GM12878 (cell line): ENCODE data around the gene ITGA8.

Experiments used
- ATF2 ChIP-seq: IDR thresholded peaks from 2 replicates; pipeline ENCODE4 v1.6.1; 2012; ENCODE audit warnings: low read length, inconsistent platforms
- CTCF ChIP-seq, 3 experiments: IDR thresholded peaks in 2 of 3; conservative IDR thresholded peaks in 1 of 3; 2 replicates each; pipeline ENCODE4 v1.5.1; 2011; ENCODE audit warnings: low read depth in 3 of 3, low read length in 3 of 3, mild to moderate bottlenecking in 3 of 3, control low read depth in 2 of 3, moderate library complexity in 2 of 3, inconsistent platforms in 1 of 3, mixed read lengths in 1 of 3; ENCODE audit not compliant: control insufficient read depth in 2 of 3, insufficient read depth in 1 of 3; ENCODE audit errors: extremely low read depth in 1 of 3
- POLR2A ChIP-seq: IDR thresholded peaks from 2 replicates; pipeline ENCODE4 v1.6.1; 2011; ENCODE audit warnings: low read depth, mild to moderate bottlenecking, low read length
- SIN3A ChIP-seq: IDR thresholded peaks from 2 replicates; pipeline ENCODE4 v1.6.1; 2012; ENCODE audit warnings: low read depth, low read length, improper control_type of control experiment
- SREBF1 ChIP-seq: IDR thresholded peaks from 2 replicates; pipeline ENCODE4 v1.6.1; 2012; ENCODE audit warnings: mild to moderate bottlenecking, low read length

- no peak for TF ChIP-seq CTCF (IDR thresholded peaks at IDR 0.05 in 2 of 3, conservative IDR thresholded peaks at IDR 0.05 in 1 of 3; ENCODE audit: control insufficient read depth in 2 of 3, extremely low read depth in 1 of 3, insufficient read depth in 1 of 3, low read depth in 3 of 3, low read length in 3 of 3)
- TF ChIP-seq SREBF1: no peak
- TF ChIP-seq SIN3A: no peak
- TF ChIP-seq ATF2: no peak
- TF ChIP-seq POLR2A: no peak
Measured at GRCh38 chr10:15603446-15604011, 116.2 kb downstream of the ITGA8 start.
